K562 (cell line): Measurements from ENCODE around the gene MARS1. TPM values are rescaled to one million over a fixed set of nuclear protein-coding genes. Genes with fewer than 3 reads are reported as not detected.

ENCODE experiments used
- ESRRA ChIP-seq: fragments of 450-650 bp; IDR thresholded peaks from 2 replicates; pipeline ENCODE4 v1.6.1; 2014; ENCODE audit warnings: low read depth, mild to moderate bottlenecking, moderate library complexity, borderline replicate concordance
- GABPB1 ChIP-seq: sonication (generic); formaldehyde crosslinking; IDR thresholded peaks from 2 replicates; pipeline ENCODE4 v1.8.0; 2022; ENCODE audit warnings: mild to moderate bottlenecking, missing genetic modification reagents
- HDAC3 ChIP-seq: fragments of 450-650 bp; IDR thresholded peaks from 2 replicates; pipeline ENCODE4 v1.6.1; 2018; ENCODE audit warnings: borderline replicate concordance, mild to moderate bottlenecking, moderate library complexity; ENCODE audit not compliant: partially characterized antibody
- HIVEP1 ChIP-seq: fragments of 250-450 bp; sonication (Bioruptor Pico); IDR thresholded peaks from 2 replicates; pipeline ENCODE4 v1.4.0; 2020; ENCODE audit warnings: mild to moderate bottlenecking
- KDM1A ChIP-seq, 2 experiments: fragments of 450-650 bp; IDR thresholded peaks; 2 replicates each; pipeline ENCODE4 v1.6.1; 2016; ENCODE audit warnings: mild to moderate bottlenecking in 2 of 2
- NR2C2 ChIP-seq, 2 experiments: fragments of 200-800 bp in 1 of 2; sonication (Bioruptor generic) in 1 of 2; sonication (generic) in 1 of 2; formaldehyde crosslinking in 1 of 2; IDR thresholded peaks; 2 replicates each; pipeline versions ENCODE4 v1.6.1 to v1.8.0; 2016 to 2022; ENCODE audit warnings: mild to moderate bottlenecking in 1 of 2, missing compliant biosample characterization in 1 of 2, missing genetic modification characterization in 1 of 2, missing genetic modification reagents in 1 of 2
- RUNX1 ChIP-seq: sonication (generic); IDR thresholded peaks from 2 replicates; pipeline ENCODE4 v1.6.1; 2016; ENCODE audit warnings: antibody characterized with exemption, low read depth
- ZNF436 ChIP-seq: fragments of 250-450, 450-650 bp; sonication (Bioruptor Pico); formaldehyde crosslinking; IDR thresholded peaks from 2 replicates; pipeline ENCODE4 v1.7.0; 2020; ENCODE audit warnings: mild to moderate bottlenecking
- ZSCAN32 ChIP-seq: fragments of 450-650 bp; formaldehyde crosslinking; IDR thresholded peaks from 2 replicates; pipeline ENCODE4 v1.4.0; 2020; ENCODE audit warnings: mild to moderate bottlenecking, moderate library complexity
- polyA plus RNA-seq, 8 experiments: library from polyadenylated mRNA; depleted of rRNA in 4 of 8; stranded (reverse) in 5 of 8; unstranded in 3 of 8; fragments of >200 nt; fragmentation: Nextera tagmentation in 2 of 8; fragmentation: Illumina TruSeq in 1 of 8; extraction: Ambion mirVana in 2 of 8; extraction: Trizol in 1 of 8; gene quantifications; 2 replicates each; pipeline versions ENCODE4 v1.2.1 to v1.2.3, GENCODE V29; 2011 to 2014; ENCODE audit warnings: inconsistent platforms in 1 of 8, missing spikeins in 1 of 8
- total RNA-seq, 7 experiments: library from RNA; depleted of rRNA in 6 of 7; stranded (reverse); fragments of >200 nt in 6 of 7; fragmentation: Illumina TruSeq in 2 of 7; extraction: Trizol in 2 of 7; gene quantifications; 2 replicates each; pipeline versions ENCODE4 v1.2.1 to v1.2.3, GENCODE V29; 2011 to 2021; ENCODE audit warnings: low replicate concordance in 1 of 7
- TF ChIP-seq, protein P1 (sequence below): fragments of 250-450 bp; sonication (Bioruptor Pico); IDR thresholded peaks from 2 replicates; pipeline ENCODE4 v1.4.0; 2020
- TF ChIP-seq, protein P2 (sequence below): fragments of 450-650 bp; conservative IDR thresholded peaks from 2 replicates; pipeline ENCODE4 v1.6.1; 2016; ENCODE audit warnings: missing genetic modification characterization, low read depth, mild to moderate bottlenecking, missing compliant biosample characterization, moderate library complexity
- TF ChIP-seq, protein P3 (sequence below): fragments of 250-450 bp; sonication (Bioruptor Pico); IDR thresholded peaks from 2 replicates; pipeline ENCODE4 v1.8.0; 2021; ENCODE audit warnings: borderline replicate concordance, mild to moderate bottlenecking, moderate library complexity; ENCODE audit not compliant: poor library complexity, severe bottlenecking
- TF ChIP-seq, protein P4 (sequence below): fragments of 150-350 bp; IDR thresholded peaks from 2 replicates; pipeline ENCODE4 v1.6.1; 2014; ENCODE audit warnings: low read depth, mild to moderate bottlenecking, low read length, borderline replicate concordance

Gene MARS1
- total and polyA plus RNA-seq, 9 of the 15 experiments (the other 6 are each of a cell fraction or from before 2014, with no cell fraction given), result 117 to 382 (median 220) TPM

DNA sequence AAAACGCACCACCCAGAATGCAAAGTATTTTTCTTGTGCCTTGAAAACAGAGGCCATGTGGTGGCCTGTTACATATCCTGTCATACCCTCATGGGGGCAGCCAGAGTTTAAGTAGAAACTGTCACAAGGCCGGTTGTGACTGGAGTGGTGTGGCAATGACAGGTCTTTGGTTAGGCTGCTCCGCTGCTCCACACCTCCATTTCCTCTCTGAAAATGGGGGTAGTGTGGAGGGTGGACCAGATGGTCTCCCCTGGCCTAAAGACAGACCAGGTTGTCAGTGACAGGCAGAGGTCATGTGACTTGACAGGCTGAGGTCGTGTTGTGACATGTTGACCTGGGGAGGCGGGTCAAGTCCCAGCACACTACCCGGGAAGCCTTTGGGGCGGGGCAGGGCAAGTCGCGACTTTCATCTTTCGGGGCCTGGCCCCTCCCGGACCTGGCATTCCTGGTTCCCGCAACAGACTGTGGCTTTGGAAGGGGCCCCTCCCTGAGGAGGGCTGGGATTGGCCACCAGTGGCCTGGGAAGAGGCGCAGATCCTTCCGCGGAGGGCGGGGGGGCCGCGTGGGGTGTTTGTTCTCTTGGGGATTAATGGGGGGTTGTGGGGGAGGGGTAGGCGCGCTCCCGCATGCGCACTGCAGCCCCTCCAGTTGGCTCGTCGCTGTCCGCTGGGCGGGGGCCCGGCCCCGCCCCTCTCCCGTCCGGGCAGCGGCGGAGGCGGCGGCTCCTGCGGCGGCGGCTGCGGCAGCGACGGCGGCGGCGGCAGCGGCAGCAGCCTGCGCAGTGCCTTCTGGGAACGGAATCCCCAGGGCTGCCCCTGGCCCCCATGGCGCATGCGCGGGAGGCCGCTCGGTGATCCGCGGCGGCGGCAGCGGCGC is 34.4 kb downstream of the MARS1 start, which contains the start of gene MBD6 (continued):
- 0 out of 4 replicates have a peak, but pooled peaks of 1 of the 2 experiments have one; percentile 11 for TF ChIP-seq KDM1A (IDR thresholded peaks at IDR 0.05)
- peak; percentile 63; the same call in 1 of the 2 replicates for TF ChIP-seq GABPB1 (CRISPR knock-in tag)
- no peak for TF ChIP-seq ZNF436 (CRISPR knock-in tag)
- peak; percentile 91 for TF ChIP-seq HIVEP1 (CRISPR knock-in tag)
- no peak for TF ChIP-seq RUNX1
- 0 out of 2 replicates have a peak, but pooled peaks have one; percentile 25 for TF ChIP-seq ZSCAN32 (CRISPR knock-in tag)
- TF ChIP-seq, protein P1, sequence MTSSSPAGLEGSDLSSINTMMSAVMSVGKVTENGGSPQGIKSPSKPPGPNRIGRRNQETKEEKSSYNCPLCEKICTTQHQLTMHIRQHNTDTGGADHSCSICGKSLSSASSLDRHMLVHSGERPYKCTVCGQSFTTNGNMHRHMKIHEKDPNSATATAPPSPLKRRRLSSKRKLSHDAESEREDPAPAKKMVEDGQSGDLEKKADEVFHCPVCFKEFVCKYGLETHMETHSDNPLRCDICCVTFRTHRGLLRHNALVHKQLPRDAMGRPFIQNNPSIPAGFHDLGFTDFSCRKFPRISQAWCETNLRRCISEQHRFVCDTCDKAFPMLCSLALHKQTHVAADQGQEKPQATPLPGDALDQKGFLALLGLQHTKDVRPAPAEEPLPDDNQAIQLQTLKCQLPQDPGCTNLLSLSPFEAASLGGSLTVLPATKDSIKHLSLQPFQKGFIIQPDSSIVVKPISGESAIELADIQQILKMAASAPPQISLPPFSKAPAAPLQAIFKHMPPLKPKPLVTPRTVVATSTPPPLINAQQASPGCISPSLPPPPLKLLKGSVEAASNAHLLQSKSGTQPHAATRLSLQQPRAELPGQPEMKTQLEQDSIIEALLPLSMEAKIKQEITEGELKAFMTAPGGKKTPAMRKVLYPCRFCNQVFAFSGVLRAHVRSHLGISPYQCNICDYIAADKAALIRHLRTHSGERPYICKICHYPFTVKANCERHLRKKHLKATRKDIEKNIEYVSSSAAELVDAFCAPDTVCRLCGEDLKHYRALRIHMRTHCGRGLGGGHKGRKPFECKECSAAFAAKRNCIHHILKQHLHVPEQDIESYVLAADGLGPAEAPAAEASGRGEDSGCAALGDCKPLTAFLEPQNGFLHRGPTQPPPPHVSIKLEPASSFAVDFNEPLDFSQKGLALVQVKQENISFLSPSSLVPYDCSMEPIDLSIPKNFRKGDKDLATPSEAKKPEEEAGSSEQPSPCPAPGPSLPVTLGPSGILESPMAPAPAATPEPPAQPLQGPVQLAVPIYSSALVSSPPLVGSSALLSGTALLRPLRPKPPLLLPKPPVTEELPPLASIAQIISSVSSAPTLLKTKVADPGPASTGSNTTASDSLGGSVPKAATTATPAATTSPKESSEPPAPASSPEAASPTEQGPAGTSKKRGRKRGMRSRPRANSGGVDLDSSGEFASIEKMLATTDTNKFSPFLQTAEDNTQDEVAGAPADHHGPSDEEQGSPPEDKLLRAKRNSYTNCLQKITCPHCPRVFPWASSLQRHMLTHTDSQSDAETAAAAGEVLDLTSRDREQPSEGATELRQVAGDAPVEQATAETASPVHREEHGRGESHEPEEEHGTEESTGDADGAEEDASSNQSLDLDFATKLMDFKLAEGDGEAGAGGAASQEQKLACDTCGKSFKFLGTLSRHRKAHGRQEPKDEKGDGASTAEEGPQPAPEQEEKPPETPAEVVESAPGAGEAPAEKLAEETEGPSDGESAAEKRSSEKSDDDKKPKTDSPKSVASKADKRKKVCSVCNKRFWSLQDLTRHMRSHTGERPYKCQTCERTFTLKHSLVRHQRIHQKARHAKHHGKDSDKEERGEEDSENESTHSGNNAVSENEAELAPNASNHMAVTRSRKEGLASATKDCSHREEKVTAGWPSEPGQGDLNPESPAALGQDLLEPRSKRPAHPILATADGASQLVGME, result 0 out of 2 replicates have a peak, but pooled peaks have one; percentile 36
- TF ChIP-seq, protein P2, sequence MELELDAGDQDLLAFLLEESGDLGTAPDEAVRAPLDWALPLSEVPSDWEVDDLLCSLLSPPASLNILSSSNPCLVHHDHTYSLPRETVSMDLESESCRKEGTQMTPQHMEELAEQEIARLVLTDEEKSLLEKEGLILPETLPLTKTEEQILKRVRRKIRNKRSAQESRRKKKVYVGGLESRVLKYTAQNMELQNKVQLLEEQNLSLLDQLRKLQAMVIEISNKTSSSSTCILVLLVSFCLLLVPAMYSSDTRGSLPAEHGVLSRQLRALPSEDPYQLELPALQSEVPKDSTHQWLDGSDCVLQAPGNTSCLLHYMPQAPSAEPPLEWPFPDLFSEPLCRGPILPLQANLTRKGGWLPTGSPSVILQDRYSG (tag), result peak; percentile 80
- TF ChIP-seq, protein P3, sequence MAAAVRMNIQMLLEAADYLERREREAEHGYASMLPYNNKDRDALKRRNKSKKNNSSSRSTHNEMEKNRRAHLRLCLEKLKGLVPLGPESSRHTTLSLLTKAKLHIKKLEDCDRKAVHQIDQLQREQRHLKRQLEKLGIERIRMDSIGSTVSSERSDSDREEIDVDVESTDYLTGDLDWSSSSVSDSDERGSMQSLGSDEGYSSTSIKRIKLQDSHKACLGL (CRISPR knock-in tag), result peak; percentile 66
- peak; percentile 37 for TF ChIP-seq HDAC3
- peak; percentile 85 for TF ChIP-seq NR2C2 (CRISPR knock-in tag; IDR thresholded peaks at IDR 0.05)
- peak; percentile 96 for TF ChIP-seq NR2C2 (tag; IDR thresholded peaks at IDR 0.05)
- TF ChIP-seq, protein P4, sequence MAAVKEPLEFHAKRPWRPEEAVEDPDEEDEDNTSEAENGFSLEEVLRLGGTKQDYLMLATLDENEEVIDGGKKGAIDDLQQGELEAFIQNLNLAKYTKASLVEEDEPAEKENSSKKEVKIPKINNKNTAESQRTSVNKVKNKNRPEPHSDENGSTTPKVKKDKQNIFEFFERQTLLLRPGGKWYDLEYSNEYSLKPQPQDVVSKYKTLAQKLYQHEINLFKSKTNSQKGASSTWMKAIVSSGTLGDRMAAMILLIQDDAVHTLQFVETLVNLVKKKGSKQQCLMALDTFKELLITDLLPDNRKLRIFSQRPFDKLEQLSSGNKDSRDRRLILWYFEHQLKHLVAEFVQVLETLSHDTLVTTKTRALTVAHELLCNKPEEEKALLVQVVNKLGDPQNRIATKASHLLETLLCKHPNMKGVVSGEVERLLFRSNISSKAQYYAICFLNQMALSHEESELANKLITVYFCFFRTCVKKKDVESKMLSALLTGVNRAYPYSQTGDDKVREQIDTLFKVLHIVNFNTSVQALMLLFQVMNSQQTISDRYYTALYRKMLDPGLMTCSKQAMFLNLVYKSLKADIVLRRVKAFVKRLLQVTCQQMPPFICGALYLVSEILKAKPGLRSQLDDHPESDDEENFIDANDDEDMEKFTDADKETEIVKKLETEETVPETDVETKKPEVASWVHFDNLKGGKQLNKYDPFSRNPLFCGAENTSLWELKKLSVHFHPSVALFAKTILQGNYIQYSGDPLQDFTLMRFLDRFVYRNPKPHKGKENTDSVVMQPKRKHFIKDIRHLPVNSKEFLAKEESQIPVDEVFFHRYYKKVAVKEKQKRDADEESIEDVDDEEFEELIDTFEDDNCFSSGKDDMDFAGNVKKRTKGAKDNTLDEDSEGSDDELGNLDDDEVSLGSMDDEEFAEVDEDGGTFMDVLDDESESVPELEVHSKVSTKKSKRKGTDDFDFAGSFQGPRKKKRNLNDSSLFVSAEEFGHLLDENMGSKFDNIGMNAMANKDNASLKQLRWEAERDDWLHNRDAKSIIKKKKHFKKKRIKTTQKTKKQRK, result no peak
- peak; percentile 94 for TF ChIP-seq ESRRA
